ENCODE results near the gene ZNF236. TPM values are rescaled to one million over a fixed set of nuclear protein-coding genes. Genes with fewer than 3 reads are reported as not detected.

ZNF236 gene
- total RNA-seq, 1 donor: 11.6 TPM

- Histone ChIP-seq H3K27ac (ENCODE audit: low read depth, low read length) (no peak overlapping the region), H4K20me1 (ENCODE audit: insufficient read depth, low read length) (peaks cover 13% of the 10 kb centered on the region), H3K27me3 (ENCODE audit: insufficient read depth, low read length) (no peaks in the 10 kb centered on the region), H2AFZ (ENCODE audit: low read length) (no peak overlapping the region), H3K36me3 (ENCODE audit: insufficient read depth, low read length) (no peaks in the 10 kb centered on the region), H3K4me1 (ENCODE audit: insufficient read depth, low read length) (peaks cover 9% of the 10 kb centered on the region), H3K9me3 (ENCODE audit: low read depth, low read length) (no peaks in the 10 kb centered on the region), H3K4me2 (ENCODE audit: insufficient read depth, low read length) (no peak overlapping the region), H3K79me2 (ENCODE audit: insufficient read depth, low read length) (peaks cover 61% of the 10 kb centered on the region), H3K4me3 (ENCODE audit: insufficient read depth, low read length) (no peak overlapping the region)
- no peak for DNase-seq (ENCODE audit: insufficient read length, low spot score, missing footprints)
- TF ChIP-seq CTCF (IDR thresholded peaks at IDR 0.05; ENCODE audit: extremely low read depth, low read depth, low read length): no peak
Measured at GRCh38 chr18:76844144-76844543, 21.8 kb downstream of the ZNF236 start.

- no peak for TF ChIP-seq CTCF (IDR thresholded peaks at IDR 0.05; ENCODE audit: extremely low read depth, low read depth, low read length)
- no peak overlapping the region for H3K4me2 ChIP-seq (ENCODE audit: insufficient read depth, low read length)
- no peaks in the 10 kb centered on the region for H3K36me3 ChIP-seq (ENCODE audit: insufficient read depth, low read length)
- H3K9me3 ChIP-seq (ENCODE audit: low read depth, low read length): no peaks in the 10 kb centered on the region
- H3K79me2 ChIP-seq (ENCODE audit: insufficient read depth, low read length): peaks cover 59% of the 10 kb centered on the region
- no peak overlapping the region for H3K27ac ChIP-seq (ENCODE audit: low read depth, low read length)
- H3K4me1 ChIP-seq (ENCODE audit: insufficient read depth, low read length): peaks cover 9% of the 10 kb centered on the region
- H4K20me1 ChIP-seq (ENCODE audit: insufficient read depth, low read length): peaks cover 9% of the 10 kb centered on the region
- DNase-seq (ENCODE audit: insufficient read length, low spot score, missing footprints): no peak
- H3K4me3 ChIP-seq (ENCODE audit: insufficient read depth, low read length): no peak overlapping the region
- H3K27me3 ChIP-seq (ENCODE audit: insufficient read depth, low read length): no peaks in the 10 kb centered on the region
- H2AFZ ChIP-seq (ENCODE audit: low read length): no peak overlapping the region
Measured at GRCh38 chr18:76844742-76845477, 22.6 kb downstream of the ZNF236 start.

GRCh38 chr18:76846217-76846616 is 23.9 kb downstream of the ZNF236 start:
- no peaks in the 10 kb centered on the region for H3K27me3 ChIP-seq (ENCODE audit: insufficient read depth, low read length)
- H3K4me2 ChIP-seq (ENCODE audit: insufficient read depth, low read length): no peak overlapping the region
- no peak overlapping the region for H2AFZ ChIP-seq (ENCODE audit: low read length)
- H3K9me3 ChIP-seq (ENCODE audit: low read depth, low read length): no peaks in the 10 kb centered on the region
- H3K4me3 ChIP-seq (ENCODE audit: insufficient read depth, low read length): no peak overlapping the region
- peaks cover 9% of the 10 kb centered on the region for H4K20me1 ChIP-seq (ENCODE audit: insufficient read depth, low read length)
- peaks cover 60% of the 10 kb centered on the region for H3K79me2 ChIP-seq (ENCODE audit: insufficient read depth, low read length)
- DNase-seq (ENCODE audit: insufficient read length, low spot score, missing footprints): no peak
- H3K4me1 ChIP-seq (ENCODE audit: insufficient read depth, low read length): peaks cover 9% of the 10 kb centered on the region
- no peak overlapping the region for H3K27ac ChIP-seq (ENCODE audit: low read depth, low read length)
- H3K36me3 ChIP-seq (ENCODE audit: insufficient read depth, low read length): no peaks in the 10 kb centered on the region
- TF ChIP-seq CTCF (IDR thresholded peaks at IDR 0.05; ENCODE audit: extremely low read depth, low read depth, low read length): no peak

- H3K9me3 ChIP-seq (ENCODE audit: low read depth, low read length): no peaks in the 10 kb centered on the region
- H3K4me2 ChIP-seq (ENCODE audit: insufficient read depth, low read length): no peak overlapping the region
- TF ChIP-seq CTCF (IDR thresholded peaks at IDR 0.05; ENCODE audit: extremely low read depth, low read depth, low read length): no peak
- H3K36me3 ChIP-seq (ENCODE audit: insufficient read depth, low read length): peaks cover 4% of the 10 kb centered on the region
- peaks cover 9% of the 10 kb centered on the region for H4K20me1 ChIP-seq (ENCODE audit: insufficient read depth, low read length)
- H3K4me3 ChIP-seq (ENCODE audit: insufficient read depth, low read length): no peak overlapping the region
- no peak overlapping the region for H2AFZ ChIP-seq (ENCODE audit: low read length)
- H3K27me3 ChIP-seq (ENCODE audit: insufficient read depth, low read length): no peaks in the 10 kb centered on the region
- peaks cover 47% of the 10 kb centered on the region for H3K79me2 ChIP-seq (ENCODE audit: insufficient read depth, low read length)
- no peak overlapping the region for H3K27ac ChIP-seq (ENCODE audit: low read depth, low read length)
- peaks cover 9% of the 10 kb centered on the region for H3K4me1 ChIP-seq (ENCODE audit: insufficient read depth, low read length)
- DNase-seq (ENCODE audit: insufficient read length, low spot score, missing footprints): no peak
Measured at GRCh38 chr18:76847916-76848315, 25.6 kb downstream of the ZNF236 start.
